Colonic mucosa (tissue), 4 donors: ENCODE results near the gene POLR3B. TPM values are rescaled to one million over a fixed set of nuclear protein-coding genes. Genes with fewer than 3 reads are reported as not detected.

ENCODE experiments used
- DNase-seq: peaks from one replicate; pipeline ENCODE4 v3.0.0-alpha.2; 2020
- H3K27ac ChIP-seq: fragments of 200-600 bp; one replicate; pipeline ENCODE4 v1.8.0; 2021
- H3K27me3 ChIP-seq: fragments of 200-600 bp; one replicate; pipeline ENCODE4 v1.8.0; 2021
- H3K36me3 ChIP-seq: fragments of 200-600 bp; one replicate; pipeline ENCODE4 v1.8.0; 2021
- H3K4me1 ChIP-seq: fragments of 200-600 bp; one replicate; pipeline ENCODE4 v1.8.0; 2021; ENCODE audit warnings: mild to moderate bottlenecking
- H3K4me3 ChIP-seq: fragments of 200-600 bp; one replicate; pipeline ENCODE4 v1.8.0; 2021
- H3K9ac ChIP-seq, 2 donors: one replicate each; pipeline ENCODE4 v1.7.0; 2013; ENCODE audit warnings: control low read depth in 2 of 2, low read depth in 2 of 2, low read length in 2 of 2
- H3K9me3 ChIP-seq: fragments of 200-600 bp; one replicate; pipeline ENCODE4 v1.8.0; 2021
- CTCF ChIP-seq: fragments of 200-600 bp; IDR thresholded peaks from one replicate; pipeline ENCODE4 v1.8.0; 2022; ENCODE audit warnings: antibody characterized with exemption, mild to moderate bottlenecking
- intact Hi-C: fragments of 100-400 bp; cut with DNase I; formaldehyde crosslinking; loops from one replicate; pipeline ENCODE4 v1.14.1; 2022
- total RNA-seq, 2 donors: library from RNA; stranded (reverse); fragmentation: NEBNext Ultra II Directional in 1 of 2; extraction: Animal tissue kit (Norgen Biotek cat#: 25700) in 1 of 2; gene quantifications; one replicate each; pipeline ENCODE4 v1.2.1, GENCODE V29; 2021
- donor health status: healthy.
- donor health status: DM: no; HTN: no; CAD: no.
- donor health status: DM: no; HTN: no; CAD: no.

The POLR3B gene
- total RNA-seq, 2 donors from 2014 or later: 5.7 to 10.4 TPM

- Histone ChIP-seq H3K27ac (no peak overlapping the region), H3K36me3 (no peaks in the 10 kb centered on the region), H3K27me3 (no peaks in the 10 kb centered on the region), H3K4me3 (no peak overlapping the region), H3K4me1 (no peaks in the 10 kb centered on the region), H3K9me3 (no peaks in the 10 kb centered on the region), H3K9ac (no peak overlapping the region)
- intact Hi-C loops: no loop called here
- DNase-seq: no peak
- TF ChIP-seq CTCF: no peak
These were observed 74.4 kb downstream of the POLR3B start for GRCh38 chr12:106431839-106432411.

GRCh38 chr12:106433055-106433454 is 75.5 kb downstream of the POLR3B start:
- no peak for TF ChIP-seq CTCF
- Histone ChIP-seq H3K9ac (no peak overlapping the region), H3K4me1 (no peaks in the 10 kb centered on the region), H3K27ac (no peak overlapping the region), H3K27me3 (no peaks in the 10 kb centered on the region), H3K9me3 (no peaks in the 10 kb centered on the region), H3K36me3 (no peaks in the 10 kb centered on the region), H3K4me3 (no peak overlapping the region)
- intact Hi-C loops: no loop called here
- DNase-seq: no peak

DNA sequence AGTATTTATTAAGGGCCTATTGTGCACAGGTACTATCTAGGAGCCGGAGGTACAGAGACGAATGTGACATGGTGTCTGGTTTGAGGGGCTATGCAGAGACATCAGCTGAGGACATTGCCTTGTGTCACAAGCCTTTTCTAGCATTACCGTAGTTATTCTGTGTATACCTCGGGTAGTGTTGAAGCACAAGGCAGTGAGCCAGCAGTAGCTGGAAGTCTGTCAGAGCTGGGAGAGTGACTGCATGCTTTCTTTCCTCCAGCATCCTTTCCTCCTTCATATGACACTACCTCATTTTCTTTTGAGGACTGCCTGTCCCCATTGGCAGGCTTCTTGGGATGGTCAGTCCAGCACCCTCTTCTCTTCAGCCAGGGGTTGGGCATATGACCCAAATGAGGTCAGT is 77.0 kb downstream of the POLR3B start:
- no peaks in the 10 kb centered on the region for H3K27me3 ChIP-seq
- intact Hi-C loops: no loop called here
- H3K27ac ChIP-seq: no peak overlapping the region
- TF ChIP-seq CTCF: no peak
- no peak for DNase-seq
- no peaks in the 10 kb centered on the region for H3K4me1 ChIP-seq
- H3K4me3 ChIP-seq: no peak overlapping the region
- H3K9me3 ChIP-seq: no peaks in the 10 kb centered on the region
- H3K9ac ChIP-seq: no peak overlapping the region
- H3K36me3 ChIP-seq: no peaks in the 10 kb centered on the region

GRCh38 chr12:106436164-106436563 is 78.6 kb downstream of the POLR3B start:
- no peaks in the 10 kb centered on the region for H3K4me1 ChIP-seq
- no peaks in the 10 kb centered on the region for H3K9me3 ChIP-seq
- no peak overlapping the region for H3K27ac ChIP-seq
- no peaks in the 10 kb centered on the region for H3K27me3 ChIP-seq
- no peaks in the 10 kb centered on the region for H3K36me3 ChIP-seq
- no peak overlapping the region for H3K9ac ChIP-seq
- no peak overlapping the region for H3K4me3 ChIP-seq
- DNase-seq: no peak
- intact Hi-C loops: no loop called here
- no peak for TF ChIP-seq CTCF

DNA sequence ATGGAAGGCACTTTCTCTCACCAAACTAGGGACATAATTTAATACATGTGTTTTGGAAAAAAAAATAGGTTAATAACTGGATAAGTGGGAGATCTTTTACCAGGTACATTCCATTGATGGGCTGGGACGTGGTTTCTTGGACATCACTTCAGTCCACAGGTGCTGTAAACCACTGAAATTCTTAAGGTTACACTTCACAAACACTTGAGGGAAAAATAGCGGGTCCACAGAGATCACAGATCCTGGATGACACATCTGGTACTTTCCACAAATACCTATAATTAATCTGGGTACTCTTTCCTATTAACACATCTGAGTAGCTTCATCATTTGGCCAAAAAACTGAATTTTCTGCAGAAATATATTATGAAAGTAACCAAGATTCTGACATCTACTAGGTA is 85.0 kb downstream of the POLR3B start:
- no peaks in the 10 kb centered on the region for H3K9me3 ChIP-seq
- DNase-seq: no peak
- H3K36me3 ChIP-seq: no peaks in the 10 kb centered on the region
- H3K27ac ChIP-seq: no peak overlapping the region
- no peak overlapping the region for H3K9ac ChIP-seq
- H3K4me1 ChIP-seq: no peaks in the 10 kb centered on the region
- intact Hi-C loops: no loop called here
- TF ChIP-seq CTCF: no peak
- H3K27me3 ChIP-seq: no peaks in the 10 kb centered on the region
- H3K4me3 ChIP-seq: no peak overlapping the region
